ENCODE data around the gene GPC3. TPM values are rescaled to one million over a fixed set of nuclear protein-coding genes. Genes with fewer than 3 reads are reported as not detected.

Gene GPC3
- total RNA-seq, 1 donor from 2014 or later, result 4.2 TPM

- DNase-seq, result no peak
- Mint-ChIP-seq H3K4me1 (ENCODE audit: low read depth, unreplicated experiment) (no peaks in the 10 kb centered on the region), H3K9me3 (ENCODE audit: unreplicated experiment) (peaks cover 2% of the 10 kb centered on the region)
These were observed 421.7 kb downstream of the GPC3 start for GRCh38 chrX:133563705-133564104.

GRCh38 chrX:133561251-133561650 is 424.1 kb downstream of the GPC3 start:
- Mint-ChIP-seq H3K4me1 (ENCODE audit: low read depth, unreplicated experiment) (no peaks in the 10 kb centered on the region), H3K36me3 (ENCODE audit: unreplicated experiment) (no peaks in the 10 kb centered on the region), H3K27me3 (ENCODE audit: unreplicated experiment) (no peaks in the 10 kb centered on the region), H3K4me3 (ENCODE audit: unreplicated experiment) (no peak overlapping the region), H3K9me3 (ENCODE audit: unreplicated experiment) (no peaks in the 10 kb centered on the region), H3K27ac (ENCODE audit: unreplicated experiment) (no peak overlapping the region)
- TF ChIP-seq CTCF (IDR thresholded peaks at IDR 0.05; ENCODE audit: partially characterized antibody, unreplicated experiment), result no peak
- DNase-seq, result no peak

More at GRCh38 chrX:133563705-133564104, 421.7 kb downstream of the GPC3 start:
- no peak for TF ChIP-seq CTCF (IDR thresholded peaks at IDR 0.05; ENCODE audit: partially characterized antibody, unreplicated experiment)
- H3K4me3 Mint-ChIP-seq (ENCODE audit: unreplicated experiment), result no peak overlapping the region
- H3K36me3 Mint-ChIP-seq (ENCODE audit: unreplicated experiment), result no peaks in the 10 kb centered on the region
- no peaks in the 10 kb centered on the region for H3K27me3 Mint-ChIP-seq (ENCODE audit: unreplicated experiment)
- no peak overlapping the region for H3K27ac Mint-ChIP-seq (ENCODE audit: unreplicated experiment)

- no peaks in the 10 kb centered on the region for H3K4me1 Mint-ChIP-seq (ENCODE audit: low read depth, unreplicated experiment)
- no peaks in the 10 kb centered on the region for H3K27me3 Mint-ChIP-seq (ENCODE audit: unreplicated experiment)
- H3K9me3 Mint-ChIP-seq (ENCODE audit: unreplicated experiment), result peaks cover 2% of the 10 kb centered on the region
- no peak overlapping the region for H3K4me3 Mint-ChIP-seq (ENCODE audit: unreplicated experiment)
- peaks cover 6% of the 10 kb centered on the region for H3K36me3 Mint-ChIP-seq (ENCODE audit: unreplicated experiment)
- no peak overlapping the region for H3K27ac Mint-ChIP-seq (ENCODE audit: unreplicated experiment)
- DNase-seq, result no peak
- no peak for TF ChIP-seq CTCF (IDR thresholded peaks at IDR 0.05; ENCODE audit: partially characterized antibody, unreplicated experiment)
These were observed 425.5 kb downstream of the GPC3 start for GRCh38 chrX:133559909-133560308.

- Mint-ChIP-seq H3K27me3 (ENCODE audit: unreplicated experiment) (no peaks in the 10 kb centered on the region), H3K4me3 (ENCODE audit: unreplicated experiment) (no peak overlapping the region), H3K27ac (ENCODE audit: unreplicated experiment) (no peak overlapping the region), H3K9me3 (ENCODE audit: unreplicated experiment) (peaks cover 6% of the 10 kb centered on the region), H3K36me3 (ENCODE audit: unreplicated experiment) (peaks cover 7% of the 10 kb centered on the region), H3K4me1 (ENCODE audit: low read depth, unreplicated experiment) (no peaks in the 10 kb centered on the region)
- no peak for TF ChIP-seq CTCF (IDR thresholded peaks at IDR 0.05; ENCODE audit: partially characterized antibody, unreplicated experiment)
- DNase-seq, result no peak
These were observed 429.5 kb downstream of the GPC3 start for GRCh38 chrX:133555782-133556458.

- H3K9me3 Mint-ChIP-seq (ENCODE audit: unreplicated experiment), result peaks cover 4% of the 10 kb centered on the region
- no peaks in the 10 kb centered on the region for H3K4me1 Mint-ChIP-seq (ENCODE audit: low read depth, unreplicated experiment)
- H3K27me3 Mint-ChIP-seq (ENCODE audit: unreplicated experiment), result no peaks in the 10 kb centered on the region
- H3K36me3 Mint-ChIP-seq (ENCODE audit: unreplicated experiment), result peaks cover 10% of the 10 kb centered on the region
- H3K27ac Mint-ChIP-seq (ENCODE audit: unreplicated experiment), result no peak overlapping the region
- H3K4me3 Mint-ChIP-seq (ENCODE audit: unreplicated experiment), result no peak overlapping the region
- DNase-seq, result no peak
- no peak for TF ChIP-seq CTCF (IDR thresholded peaks at IDR 0.05; ENCODE audit: partially characterized antibody, unreplicated experiment)
These were observed 434.5 kb downstream of the GPC3 start for GRCh38 chrX:133550665-133551485.

All from glutamatergic neuron (in vitro differentiated cells).